ENCODE measurements around the gene PHF19. TPM values are rescaled to one million over a fixed set of nuclear protein-coding genes. Genes with fewer than 3 reads are reported as not detected.
A peak's percentile ranks its signal among the peaks of the same experiment; 100 is the strongest.

Gene PHF19
- total RNA-seq, 1 experiment from 2014 or later, result 66.8 TPM

- no peak for DNase-seq
- no peaks in the 10 kb centered on the region for H3K27me3 ChIP-seq (ENCODE audit: insufficient read depth, low read length)
- Mint-ChIP-seq H3K27ac (no peak overlapping the region), H3K36me3 (ENCODE audit: insufficient read depth in 1 of 3, low read depth in 3 of 3) (peaks cover 0 to 6% (median 5%) of the 10 kb centered on the region in 3 experiments; a peak in 3 of 7 replicates), H3K4me3 (no peak overlapping the region), H3K27me3 (ENCODE audit: low read depth) (no peaks in the 10 kb centered on the region), H3K9me3 (peaks cover 0 to 4% of the 10 kb centered on the region in 2 experiments; a peak in 2 of 5 replicates), H3K4me1 (peaks cover 39 to 63% of the 10 kb centered on the region in 2 experiments)
- no peak overlapping the region for H3K9ac ChIP-seq (ENCODE audit: extremely low read depth, insufficient read length, low read length)
- H3K4ac ChIP-seq (ENCODE audit: low read depth, low read length), result no peak overlapping the region
- no peak overlapping the region for H3K56ac ChIP-seq (ENCODE audit: insufficient read length, low read depth, low read length)
- H3K23me2 ChIP-seq (ENCODE audit: insufficient read length, low read depth, low read length, poor library complexity, severe bottlenecking), result no peaks in the 10 kb centered on the region
- H3K27ac ChIP-seq (ENCODE audit: insufficient read length, low read depth, low read length), result no peak overlapping the region
- WGBS (ENCODE audit: extremely low coverage, insufficient read length, low lambda C conversion rate), result no CpG with 5 or more reads among the region's 3 CpGs
- no peak overlapping the region for H4K8ac ChIP-seq (replicated peaks; ENCODE audit: insufficient read length, low read depth, low read length)
- H4K5ac ChIP-seq (ENCODE audit: insufficient read length, low read depth, low read length), result no peak overlapping the region
- no peak overlapping the region for H3T11ph ChIP-seq (ENCODE audit: low read length)
- H2BK20ac ChIP-seq (ENCODE audit: low read depth, low read length, poor library complexity, severe bottlenecking), result no peak overlapping the region
- no peak overlapping the region for H2BK5ac ChIP-seq (ENCODE audit: insufficient read length, low read length)
- H3K23ac ChIP-seq (ENCODE audit: insufficient read length, low read depth, low read length), result no peak overlapping the region
- no peaks in the 10 kb centered on the region for H3K9me3 ChIP-seq (ENCODE audit: control insufficient read depth, low read depth, low read length)
- H3K4me2 ChIP-seq (ENCODE audit: insufficient read depth, insufficient read length, low read length), result no peak overlapping the region
- TF ChIP-seq CTCF (conservative IDR thresholded peaks at IDR 0.05), result peak; percentile 32; the same call in 1 of the 3 replicates
- H2AK5ac ChIP-seq (ENCODE audit: insufficient read length, low read length), result no peak overlapping the region
- H2BK12ac ChIP-seq (ENCODE audit: insufficient read length, low read depth, low read length), result no peak overlapping the region
- H4K20me1 ChIP-seq (ENCODE audit: control insufficient read depth, insufficient read depth, insufficient read length), result no peaks in the 10 kb centered on the region
- no peaks in the 10 kb centered on the region for H3K79me2 ChIP-seq (ENCODE audit: insufficient read depth, low read length)
- H4K91ac ChIP-seq (ENCODE audit: insufficient read length, low read depth, low read length), result no peak overlapping the region
- no peak overlapping the region for H3K14ac ChIP-seq (ENCODE audit: insufficient read depth, low read length)
- H3K4me1 ChIP-seq (ENCODE audit: insufficient read depth, low read length), result peaks cover 9% of the 10 kb centered on the region; the same call in 1 of the 2 replicates
- no peak overlapping the region for H2AFZ ChIP-seq (ENCODE audit: low read length)
- H2BK15ac ChIP-seq (ENCODE audit: low read depth, low read length), result no peak overlapping the region
- H3K79me1 ChIP-seq (ENCODE audit: insufficient read depth, low read depth, low read length, poor library complexity, severe bottlenecking), result no peaks in the 10 kb centered on the region
- H2BK120ac ChIP-seq (ENCODE audit: low read depth, low read length, poor library complexity, severe bottlenecking), result no peak overlapping the region
- no peak overlapping the region for H3K18ac ChIP-seq (ENCODE audit: insufficient read length, low read depth, low read length)
Measured at GRCh38 chr9:120916588-120916987, 39.6 kb upstream of the PHF19 start.

All from H9 (cell line).